Mucosa of rectum (tissue), 2 donors: Measurements from ENCODE around the gene MFSD6.
"Not testable (repeated sequence)": the region's sequence is repeated elsewhere in the genome, so short reads cannot be mapped to it uniquely, and the experiment has no call there.

Experiments
- H3K27ac ChIP-seq, 2 donors: one replicate each; pipeline ENCODE4 v1.7.0; 2013; ENCODE audit warnings: inconsistent platforms in 2 of 2, low read depth in 2 of 2, low read length in 2 of 2
- H3K27me3 ChIP-seq, 2 donors: one replicate each; pipeline ENCODE4 v1.7.0; 2013; ENCODE audit warnings: low read length in 2 of 2; ENCODE audit not compliant: control insufficient read depth in 2 of 2, insufficient read depth in 2 of 2
- H3K36me3 ChIP-seq, 2 donors: one replicate each; pipeline ENCODE4 v1.7.0; 2013; ENCODE audit warnings: low read length in 2 of 2; ENCODE audit not compliant: control insufficient read depth in 2 of 2, insufficient read depth in 2 of 2
- H3K4me1 ChIP-seq, 2 donors: one replicate each; pipeline ENCODE4 v1.7.0; 2013; ENCODE audit warnings: low read length in 2 of 2, mild to moderate bottlenecking in 1 of 2; ENCODE audit not compliant: control insufficient read depth in 2 of 2, insufficient read depth in 2 of 2
- H3K4me3 ChIP-seq, 2 donors: one replicate each; pipeline ENCODE4 v1.7.0; 2013; ENCODE audit warnings: low read length in 2 of 2
- H3K9ac ChIP-seq, 2 donors: one replicate each; pipeline ENCODE4 v1.7.0; 2013; ENCODE audit warnings: low read length in 2 of 2, low read depth in 1 of 2, mild to moderate bottlenecking in 1 of 2
- H3K9me3 ChIP-seq, 2 donors: one replicate each; pipeline ENCODE4 v1.7.0; 2013; ENCODE audit warnings: low read length in 2 of 2; ENCODE audit not compliant: control insufficient read depth in 2 of 2
- donor health status: healthy.
- donor health status: Normal muscosa, but diverticular disease.

MFSD6 gene

GRCh38 chr2:190490502-190490901 lies 82.3 kb downstream of the MFSD6 start:
- H3K27me3 ChIP-seq = no peaks in the 10 kb centered on the region
- no peaks in the 10 kb centered on the region for H3K4me1 ChIP-seq
- no peak overlapping the region for H3K4me3 ChIP-seq
- no peak overlapping the region for H3K9ac ChIP-seq
- peaks cover 15 to 19% of the 10 kb centered on the region in 2 donors for H3K36me3 ChIP-seq
- no peak overlapping the region for H3K27ac ChIP-seq
- H3K9me3 ChIP-seq = no peaks in the 10 kb centered on the region

DNA sequence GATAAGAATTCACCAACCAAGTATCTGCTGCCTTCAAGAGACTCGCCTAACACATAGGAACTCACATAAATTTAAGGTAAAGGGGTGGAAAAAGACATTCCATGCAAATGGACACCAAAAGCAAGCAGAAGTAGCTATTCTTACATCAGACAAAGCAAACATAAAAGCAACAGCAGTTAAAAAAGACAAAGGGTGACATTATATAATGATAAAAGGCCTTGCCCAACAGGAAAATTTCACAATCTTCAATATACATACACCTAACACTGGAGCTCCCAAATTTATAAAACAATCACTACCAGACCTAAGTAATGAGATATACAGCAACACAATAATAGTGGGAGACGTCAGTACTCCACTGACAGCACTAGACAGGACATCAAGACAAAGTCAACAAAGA lies 84.9 kb downstream of the MFSD6 start:
- no peaks in the 10 kb centered on the region for H3K9me3 ChIP-seq
- no peak overlapping the region for H3K4me3 ChIP-seq
- no peak overlapping the region for H3K9ac ChIP-seq
- H3K27ac ChIP-seq = no peak overlapping the region
- H3K4me1 ChIP-seq = no peaks in the 10 kb centered on the region
- no peaks in the 10 kb centered on the region for H3K27me3 ChIP-seq
- peaks cover 22% of the 10 kb centered on the region in 2 donors for H3K36me3 ChIP-seq

DNA sequence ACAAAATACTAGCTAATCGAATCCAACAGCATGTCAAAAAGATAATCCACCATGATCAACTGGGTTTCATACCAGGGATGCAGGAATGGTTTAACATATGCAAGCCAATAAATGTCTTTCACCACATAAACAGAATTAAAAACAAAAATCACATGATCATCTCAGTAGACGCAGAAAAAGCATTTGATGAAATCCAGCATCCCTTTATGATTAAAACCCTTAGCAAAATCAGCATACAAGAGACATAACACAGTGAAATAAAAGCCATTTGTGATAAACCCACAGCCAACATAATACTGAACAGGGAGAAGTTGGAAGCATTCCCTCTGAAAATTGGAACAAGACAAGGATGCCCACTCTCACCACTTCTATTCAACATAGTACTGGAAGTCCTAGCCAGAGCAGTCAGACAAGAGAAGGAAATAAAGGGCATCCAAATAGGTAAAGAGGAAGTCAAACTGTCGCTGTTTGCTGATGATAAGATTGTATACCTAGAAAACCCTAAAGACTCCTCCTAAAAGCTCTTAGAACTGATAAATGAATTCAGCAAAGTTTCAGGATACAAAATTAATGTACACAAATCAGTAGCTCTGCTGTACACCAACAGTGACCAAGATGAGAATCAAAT lies 86.6 kb downstream of the MFSD6 start:
- not testable (repeated sequence) for H3K27ac ChIP-seq, H3K9ac ChIP-seq, H3K9me3 ChIP-seq, H3K4me3 ChIP-seq, H3K27me3 ChIP-seq, H3K4me1 ChIP-seq
- H3K36me3 ChIP-seq = peaks cover 15% of the 10 kb centered on the region in 2 donors

- no peaks in the 10 kb centered on the region for H3K27me3 ChIP-seq
- peaks cover 0 to 6% of the 10 kb centered on the region in 2 donors for H3K4me1 ChIP-seq
- no peak overlapping the region for H3K27ac ChIP-seq
- H3K9me3 ChIP-seq = no peaks in the 10 kb centered on the region
- H3K9ac ChIP-seq = no peak overlapping the region
- peaks cover 15% of the 10 kb centered on the region in 2 donors for H3K36me3 ChIP-seq
- no peak overlapping the region for H3K4me3 ChIP-seq
Measured at GRCh38 chr2:190497428-190497827, 89.3 kb downstream of the MFSD6 start.

GRCh38 chr2:190499273-190499672 lies 91.1 kb downstream of the MFSD6 start:
- peaks cover 0 to 12% of the 10 kb centered on the region in 2 donors for H3K4me1 ChIP-seq
- H3K4me3 ChIP-seq = no peak overlapping the region
- H3K36me3 ChIP-seq = peaks cover 21 to 22% of the 10 kb centered on the region in 2 donors
- no peak overlapping the region for H3K9ac ChIP-seq
- no peaks in the 10 kb centered on the region for H3K9me3 ChIP-seq
- no peak overlapping the region for H3K27ac ChIP-seq
- H3K27me3 ChIP-seq = no peaks in the 10 kb centered on the region

DNA sequence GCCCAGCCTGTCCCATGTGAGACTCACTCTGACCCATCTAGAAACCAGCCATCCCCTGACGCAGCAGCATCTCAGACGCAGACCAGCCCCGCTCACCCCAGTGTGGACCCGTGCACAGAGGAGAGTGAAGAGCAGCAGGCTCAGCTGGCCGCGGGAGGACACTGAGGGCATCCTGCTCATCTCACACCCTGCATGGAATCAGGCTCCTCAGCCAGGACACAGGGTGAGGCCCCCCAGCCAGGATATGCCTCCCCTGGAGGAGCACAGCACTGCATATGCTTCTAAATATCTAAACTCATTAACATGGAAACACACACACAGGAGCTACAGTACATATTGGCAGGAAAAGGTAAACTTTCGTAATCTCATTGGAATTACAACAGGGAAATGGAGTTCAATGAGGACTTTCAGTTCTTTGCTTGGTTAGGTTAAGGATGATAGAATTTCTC lies 91.9 kb downstream of the MFSD6 start:
- Histone ChIP-seq H3K9ac (peak overlapping the region in 1 of 2 donors; percentile 31), H3K4me3 (no peak overlapping the region), H3K36me3 (peaks cover 22 to 26% of the 10 kb centered on the region in 2 donors), H3K4me1 (peaks cover 0 to 12% of the 10 kb centered on the region in 2 donors), H3K27ac (peak overlapping the region in 1 of 2 donors; percentile 42), H3K27me3 (no peaks in the 10 kb centered on the region), H3K9me3 (no peaks in the 10 kb centered on the region)

DNA sequence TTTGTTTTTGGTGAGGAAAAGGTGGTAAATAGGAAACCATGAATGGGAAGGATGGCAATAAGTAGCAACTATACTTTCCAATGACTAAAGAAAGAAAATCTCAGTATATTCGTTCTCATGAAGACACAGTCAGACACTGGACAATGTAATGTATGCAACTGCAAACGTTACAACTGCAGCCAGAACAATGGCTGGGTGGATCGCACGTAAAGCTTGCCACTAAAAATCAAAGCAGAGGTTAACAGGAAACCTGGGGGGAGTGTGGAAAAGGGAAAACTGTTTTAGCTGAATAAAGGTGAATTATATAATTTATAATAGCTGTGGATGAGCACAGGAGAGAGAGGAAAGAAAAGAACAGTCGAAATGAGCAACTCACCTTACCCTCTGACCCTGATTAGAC lies 93.1 kb downstream of the MFSD6 start:
- peaks cover 6 to 19% of the 10 kb centered on the region in 2 donors for H3K4me1 ChIP-seq
- no peak overlapping the region for H3K27ac ChIP-seq
- no peaks in the 10 kb centered on the region for H3K27me3 ChIP-seq
- no peak overlapping the region for H3K4me3 ChIP-seq
- no peaks in the 10 kb centered on the region for H3K9me3 ChIP-seq
- H3K36me3 ChIP-seq = peaks cover 25 to 26% of the 10 kb centered on the region in 2 donors
- no peak overlapping the region for H3K9ac ChIP-seq

- H3K36me3 ChIP-seq = peaks cover 25 to 26% of the 10 kb centered on the region in 2 donors
- H3K9ac ChIP-seq = no peak overlapping the region
- H3K4me3 ChIP-seq = no peak overlapping the region
- H3K27me3 ChIP-seq = no peaks in the 10 kb centered on the region
- no peak overlapping the region for H3K27ac ChIP-seq
- H3K4me1 ChIP-seq = peaks cover 6 to 23% of the 10 kb centered on the region in 2 donors
- H3K9me3 ChIP-seq = no peaks in the 10 kb centered on the region
Measured at GRCh38 chr2:190501702-190502407, 93.7 kb downstream of the MFSD6 start.

DNA sequence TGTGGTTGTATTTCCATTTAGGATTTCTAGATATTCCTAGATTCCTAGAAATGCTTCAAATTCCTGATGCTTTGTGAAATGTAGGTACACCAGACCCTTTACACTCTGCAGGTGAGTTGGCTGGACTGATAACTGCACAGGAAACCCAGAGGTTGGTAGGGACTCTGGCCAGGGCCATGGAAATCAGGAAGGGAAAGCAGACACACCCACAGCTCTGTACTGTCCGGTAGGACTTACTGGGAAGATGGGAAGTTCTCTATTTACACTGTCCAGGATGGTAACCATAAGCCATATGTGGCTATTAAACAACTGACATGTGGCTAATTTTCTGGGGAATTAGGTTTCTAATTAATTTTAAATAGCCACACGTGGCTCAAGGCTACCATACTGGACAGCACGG lies 94.9 kb downstream of the MFSD6 start:
- Histone ChIP-seq H3K9ac (no peak overlapping the region), H3K4me3 (no peak overlapping the region), H3K27me3 (no peaks in the 10 kb centered on the region), H3K4me1 (peaks cover 6 to 28% of the 10 kb centered on the region in 2 donors), H3K36me3 (peaks cover 19 to 22% of the 10 kb centered on the region in 2 donors), H3K27ac (peak overlapping the region in 1 of 2 donors; percentile 15), H3K9me3 (no peaks in the 10 kb centered on the region)

- no peak overlapping the region for H3K27ac ChIP-seq
- H3K9ac ChIP-seq = no peak overlapping the region
- no peak overlapping the region for H3K4me3 ChIP-seq
- peaks cover 8 to 42% of the 10 kb centered on the region in 2 donors for H3K4me1 ChIP-seq
- peaks cover 16 to 18% of the 10 kb centered on the region in 2 donors for H3K36me3 ChIP-seq
- H3K9me3 ChIP-seq = no peaks in the 10 kb centered on the region
- no peaks in the 10 kb centered on the region for H3K27me3 ChIP-seq
Measured at GRCh38 chr2:190504912-190505311, 96.8 kb downstream of the MFSD6 start.
